ENCODE data around the gene HOXB2. TPM values are rescaled to one million over a fixed set of nuclear protein-coding genes. Genes with fewer than 3 reads are reported as not detected.
"Not testable (repeated sequence)": the region's sequence is repeated elsewhere in the genome, so short reads cannot be mapped to it uniquely, and the experiment has no call there.

HOXB2 gene
- total and polyA plus RNA-seq, 2 donors (not counting 1 experiment from before 2014, with no cell fraction given), result 12.2 to 12.3 TPM

DNA sequence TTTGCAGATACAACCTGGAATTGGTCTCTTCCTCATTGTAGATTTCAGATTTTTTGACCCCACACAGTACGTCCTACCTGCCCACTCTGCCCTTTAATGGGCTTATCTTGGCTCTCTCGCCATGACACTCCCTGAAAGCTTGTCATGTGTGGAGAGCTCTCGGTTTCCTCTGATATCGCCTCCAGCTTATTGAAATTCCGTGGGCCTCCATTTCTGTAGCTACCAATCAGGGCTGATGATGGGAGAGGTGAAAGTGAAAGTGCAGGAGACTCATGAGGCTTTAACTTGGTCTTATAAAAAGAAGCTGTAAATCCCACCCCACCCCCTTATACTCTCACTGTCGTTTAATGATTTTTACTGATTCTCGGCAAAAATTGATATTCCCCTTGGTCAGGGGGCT lies 31.8 kb downstream of the HOXB2 start:
- Histone ChIP-seq H3K79me2 (ENCODE audit: control insufficient read depth, insufficient read depth, low read length) (no peaks in the 10 kb centered on the region), H3K4me2 (ENCODE audit: extremely low read depth, insufficient read depth, low read length) (no peak overlapping the region), H3K9me3 (ENCODE audit: control insufficient read depth, insufficient read depth, low read depth, low read length) (no peaks in the 10 kb centered on the region), H3K36me3 (ENCODE audit: control insufficient read depth, insufficient read depth, low read length) (no peaks in the 10 kb centered on the region), H4K20me1 (ENCODE audit: control insufficient read depth, extremely low read depth, insufficient read depth, low read length) (no peaks in the 10 kb centered on the region), H3K27ac (ENCODE audit: insufficient read depth, low read length) (no peak overlapping the region), H3K27me3 (ENCODE audit: control insufficient read depth, insufficient read depth, low read length) (peaks cover 5% of the 10 kb centered on the region), H3K9ac (ENCODE audit: insufficient read depth, low read length) (no peak overlapping the region), H3K4me1 (ENCODE audit: control insufficient read depth, extremely low read depth, insufficient read depth, low read length) (no peaks in the 10 kb centered on the region), H3K4me3 (replicated peaks in 1 of 4; ENCODE audit: control extremely low read depth in 1 of 4, insufficient read depth in 1 of 4, low read depth in 3 of 4, low read length in 4 of 4) (no peak overlapping the region), H2AFZ (ENCODE audit: low read length) (no peak overlapping the region)
- DNase-seq (ENCODE audit: low read depth in 2 of 2), result no peak
- TF ChIP-seq, protein P1, sequence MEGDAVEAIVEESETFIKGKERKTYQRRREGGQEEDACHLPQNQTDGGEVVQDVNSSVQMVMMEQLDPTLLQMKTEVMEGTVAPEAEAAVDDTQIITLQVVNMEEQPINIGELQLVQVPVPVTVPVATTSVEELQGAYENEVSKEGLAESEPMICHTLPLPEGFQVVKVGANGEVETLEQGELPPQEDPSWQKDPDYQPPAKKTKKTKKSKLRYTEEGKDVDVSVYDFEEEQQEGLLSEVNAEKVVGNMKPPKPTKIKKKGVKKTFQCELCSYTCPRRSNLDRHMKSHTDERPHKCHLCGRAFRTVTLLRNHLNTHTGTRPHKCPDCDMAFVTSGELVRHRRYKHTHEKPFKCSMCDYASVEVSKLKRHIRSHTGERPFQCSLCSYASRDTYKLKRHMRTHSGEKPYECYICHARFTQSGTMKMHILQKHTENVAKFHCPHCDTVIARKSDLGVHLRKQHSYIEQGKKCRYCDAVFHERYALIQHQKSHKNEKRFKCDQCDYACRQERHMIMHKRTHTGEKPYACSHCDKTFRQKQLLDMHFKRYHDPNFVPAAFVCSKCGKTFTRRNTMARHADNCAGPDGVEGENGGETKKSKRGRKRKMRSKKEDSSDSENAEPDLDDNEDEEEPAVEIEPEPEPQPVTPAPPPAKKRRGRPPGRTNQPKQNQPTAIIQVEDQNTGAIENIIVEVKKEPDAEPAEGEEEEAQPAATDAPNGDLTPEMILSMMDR (conservative IDR thresholded peaks at IDR 0.05 in 1 of 2, IDR thresholded peaks at IDR 0.05 in 1 of 2; ENCODE audit: low read depth in 1 of 2, low read length in 2 of 2), result no peak
- no peak for TF ChIP-seq EZH2 (IDR thresholded peaks at IDR 0.05; ENCODE audit: low read length, missing control alignments)

DNA sequence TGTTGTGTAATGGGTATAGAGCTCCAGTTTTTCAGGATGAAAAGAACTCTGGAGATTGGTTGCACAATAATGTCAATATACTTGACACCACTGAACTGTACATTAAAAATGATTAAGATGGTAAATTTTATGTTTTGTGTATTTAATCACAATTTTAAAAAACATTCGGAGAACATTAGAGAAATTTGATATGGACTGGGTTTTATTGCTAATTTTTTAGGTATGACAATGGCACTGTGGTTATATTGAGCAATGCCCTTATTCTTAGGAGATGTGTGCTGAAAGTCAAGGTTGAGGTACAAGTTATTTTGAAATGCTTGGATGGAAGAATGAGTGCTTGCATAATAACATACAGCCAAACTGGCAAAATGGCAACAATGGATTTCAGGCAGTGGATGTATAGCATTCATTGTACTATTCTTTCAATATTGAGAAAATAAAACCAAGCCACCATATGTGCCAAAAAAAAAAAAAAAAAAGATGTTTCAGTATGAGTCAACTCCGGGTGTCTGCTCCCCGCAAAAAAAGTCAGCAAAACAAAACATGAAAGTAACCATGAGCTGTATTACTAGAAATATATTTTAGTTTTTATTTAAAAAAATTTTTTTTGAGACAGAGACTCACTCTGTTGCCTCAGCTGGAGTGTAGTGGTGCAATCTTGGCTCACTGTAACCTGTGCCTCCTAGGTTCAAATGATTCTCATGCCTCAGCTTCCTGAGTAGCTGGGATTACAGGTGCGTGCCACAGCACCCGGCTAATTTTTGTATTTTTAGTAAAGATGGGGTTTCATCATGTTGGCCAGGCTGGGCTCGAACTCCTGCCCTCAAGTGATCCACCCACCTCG lies 33.9 kb downstream of the HOXB2 start:
- no peaks in the 10 kb centered on the region for H3K36me3 ChIP-seq (ENCODE audit: control insufficient read depth, insufficient read depth, low read length)
- no peak overlapping the region for H3K4me2 ChIP-seq (ENCODE audit: extremely low read depth, insufficient read depth, low read length)
- no peaks in the 10 kb centered on the region for H3K9me3 ChIP-seq (ENCODE audit: control insufficient read depth, insufficient read depth, low read depth, low read length)
- TF ChIP-seq, protein P1 (conservative IDR thresholded peaks at IDR 0.05 in 1 of 2, IDR thresholded peaks at IDR 0.05 in 1 of 2; ENCODE audit: low read depth in 1 of 2, low read length in 2 of 2), result no peak
- no peak for TF ChIP-seq EZH2 (IDR thresholded peaks at IDR 0.05; ENCODE audit: low read length, missing control alignments)
- no peak overlapping the region for H3K4me3 ChIP-seq (replicated peaks in 1 of 4; ENCODE audit: control extremely low read depth in 1 of 4, insufficient read depth in 1 of 4, low read depth in 3 of 4, low read length in 4 of 4)
- peak; percentile 40 to 90 for DNase-seq (ENCODE audit: low read depth in 2 of 2)
- no peaks in the 10 kb centered on the region for H3K79me2 ChIP-seq (ENCODE audit: control insufficient read depth, insufficient read depth, low read length)
- H3K27ac ChIP-seq (ENCODE audit: insufficient read depth, low read length), result no peak overlapping the region
- no peak overlapping the region for H2AFZ ChIP-seq (ENCODE audit: low read length)
- H4K20me1 ChIP-seq (ENCODE audit: control insufficient read depth, extremely low read depth, insufficient read depth, low read length), result no peaks in the 10 kb centered on the region
- H3K27me3 ChIP-seq (ENCODE audit: control insufficient read depth, insufficient read depth, low read length), result peaks cover 5% of the 10 kb centered on the region
- H3K9ac ChIP-seq (ENCODE audit: insufficient read depth, low read length), result no peak overlapping the region
- H3K4me1 ChIP-seq (ENCODE audit: control insufficient read depth, extremely low read depth, insufficient read depth, low read length), result peaks cover 2% of the 10 kb centered on the region

DNA sequence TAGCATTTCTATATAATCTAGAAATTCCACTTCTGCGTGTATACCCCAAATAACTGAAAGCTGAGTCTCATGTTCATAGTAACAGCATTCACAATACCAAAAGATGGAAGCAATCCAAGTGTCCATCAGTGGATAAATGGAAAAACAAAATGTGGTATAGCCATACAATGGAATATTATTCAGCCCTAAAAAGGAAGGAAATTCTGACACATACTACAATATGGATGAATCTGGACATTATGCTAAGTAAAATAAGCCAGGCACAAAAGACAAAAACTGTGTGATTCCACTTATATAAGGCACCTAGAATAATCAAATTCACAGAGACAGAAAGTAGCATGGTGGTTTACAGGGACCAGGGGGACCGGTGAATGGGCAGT lies 34.5 kb downstream of the HOXB2 start:
- H3K79me2 ChIP-seq (ENCODE audit: control insufficient read depth, insufficient read depth, low read length), result no peaks in the 10 kb centered on the region
- TF ChIP-seq EZH2 (IDR thresholded peaks at IDR 0.05; ENCODE audit: low read length, missing control alignments), result no peak
- TF ChIP-seq, protein P1 (conservative IDR thresholded peaks at IDR 0.05 in 1 of 2, IDR thresholded peaks at IDR 0.05 in 1 of 2; ENCODE audit: low read depth in 1 of 2, low read length in 2 of 2), result no peak
- H3K9me3 ChIP-seq (ENCODE audit: control insufficient read depth, insufficient read depth, low read depth, low read length), result no peaks in the 10 kb centered on the region
- H3K27me3 ChIP-seq (ENCODE audit: control insufficient read depth, insufficient read depth, low read length), result peaks cover 5% of the 10 kb centered on the region
- H2AFZ ChIP-seq (ENCODE audit: low read length), result no peak overlapping the region
- no peak overlapping the region for H3K4me3 ChIP-seq (replicated peaks in 1 of 4; ENCODE audit: control extremely low read depth in 1 of 4, insufficient read depth in 1 of 4, low read depth in 3 of 4, low read length in 4 of 4)
- H3K9ac ChIP-seq (ENCODE audit: insufficient read depth, low read length), result no peak overlapping the region
- no peaks in the 10 kb centered on the region for H4K20me1 ChIP-seq (ENCODE audit: control insufficient read depth, extremely low read depth, insufficient read depth, low read length)
- H3K4me2 ChIP-seq (ENCODE audit: extremely low read depth, insufficient read depth, low read length), result no peak overlapping the region
- H3K36me3 ChIP-seq (ENCODE audit: control insufficient read depth, insufficient read depth, low read length), result no peaks in the 10 kb centered on the region
- H3K4me1 ChIP-seq (ENCODE audit: control insufficient read depth, extremely low read depth, insufficient read depth, low read length), result peaks cover 3% of the 10 kb centered on the region
- DNase-seq (ENCODE audit: low read depth in 2 of 2), result no peak
- no peak overlapping the region for H3K27ac ChIP-seq (ENCODE audit: insufficient read depth, low read length)

DNA sequence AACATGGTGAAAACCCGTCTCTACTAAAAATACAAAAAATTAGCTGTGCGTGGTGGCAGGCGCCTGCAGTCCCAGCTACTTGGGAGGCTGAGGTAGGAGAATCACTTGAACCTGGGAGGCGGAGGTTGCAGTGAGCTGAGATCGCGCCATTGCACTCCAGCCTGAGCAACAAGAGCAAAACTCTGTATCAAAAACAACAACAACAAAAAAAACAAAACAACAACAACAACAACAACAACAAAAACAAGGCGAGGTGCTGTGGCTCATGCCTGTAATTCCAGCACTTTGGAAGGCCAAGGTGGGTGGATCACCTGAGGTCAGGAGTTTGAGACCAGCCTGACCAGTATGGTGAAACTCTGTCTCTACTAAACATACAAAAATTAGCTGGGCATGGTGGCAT lies 35.2 kb downstream of the HOXB2 start:
- H3K27me3 ChIP-seq (ENCODE audit: control insufficient read depth, insufficient read depth, low read length); H3K9me3 ChIP-seq (ENCODE audit: control insufficient read depth, insufficient read depth, low read depth, low read length); H3K4me2 ChIP-seq (ENCODE audit: extremely low read depth, insufficient read depth, low read length); H4K20me1 ChIP-seq (ENCODE audit: control insufficient read depth, extremely low read depth, insufficient read depth, low read length); H2AFZ ChIP-seq (ENCODE audit: low read length); H3K4me3 ChIP-seq (replicated peaks in 1 of 4; ENCODE audit: control extremely low read depth in 1 of 4, insufficient read depth in 1 of 4, low read depth in 3 of 4, low read length in 4 of 4); H3K9ac ChIP-seq (ENCODE audit: insufficient read depth, low read length); DNase-seq (ENCODE audit: low read depth in 2 of 2); H3K79me2 ChIP-seq (ENCODE audit: control insufficient read depth, insufficient read depth, low read length); H3K36me3 ChIP-seq (ENCODE audit: control insufficient read depth, insufficient read depth, low read length); H3K27ac ChIP-seq (ENCODE audit: insufficient read depth, low read length); H3K4me1 ChIP-seq (ENCODE audit: control insufficient read depth, extremely low read depth, insufficient read depth, low read length): not testable (repeated sequence)
